ENCODE measurements around the gene BCAS1. TPM values are rescaled to one million over a fixed set of nuclear protein-coding genes. Genes with fewer than 3 reads are reported as not detected.
A peak's percentile ranks its signal among the peaks of the same experiment; 100 is the strongest.

BCAS1 gene
- total and polyA plus RNA-seq, 10 of the 15 experiments (the other 5 are each of a cell fraction or from before 2014, with no cell fraction given), result 0.21 to 1.4 (median 0.55) TPM

DNA sequence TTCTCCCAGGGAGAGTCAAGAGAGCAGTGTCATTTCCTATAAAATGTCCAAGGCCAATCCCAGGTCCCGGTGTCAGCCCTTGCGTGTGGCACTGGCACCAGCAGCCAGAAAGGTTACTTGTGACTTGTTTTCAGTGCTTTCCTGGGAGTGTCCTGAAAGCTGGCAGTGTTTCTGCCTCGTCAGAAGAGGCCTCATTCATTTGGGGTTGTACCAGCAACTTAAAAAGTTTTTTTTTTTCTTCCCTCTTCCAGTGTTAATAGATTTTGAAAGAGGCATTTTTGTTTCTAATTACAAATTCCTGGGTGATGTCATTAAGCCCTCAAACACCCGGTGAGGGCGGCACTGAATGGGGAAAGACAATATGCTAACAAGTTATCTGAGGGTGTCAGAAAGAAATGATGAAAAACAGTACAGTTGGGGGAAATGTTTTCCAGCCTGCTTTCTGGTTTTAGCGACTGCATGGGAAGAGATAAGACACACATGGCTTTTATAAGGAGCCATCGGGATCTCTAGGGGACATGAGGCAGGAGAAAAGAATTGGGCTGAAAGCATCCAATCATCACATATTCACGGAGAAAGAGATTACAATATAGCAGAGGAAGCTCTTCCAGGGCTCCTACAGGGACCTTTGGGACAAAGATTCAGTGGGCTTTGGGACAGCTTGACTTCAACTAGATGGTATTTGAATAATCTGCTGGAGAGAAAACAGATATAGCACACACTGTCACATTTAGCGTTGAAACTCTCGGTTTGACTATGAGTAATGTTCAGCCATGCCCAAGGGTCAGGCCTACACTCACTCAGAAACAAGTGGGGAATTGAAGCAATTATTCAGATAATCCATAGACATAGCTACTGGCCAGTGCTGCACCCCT lies 153.0 kb downstream of the BCAS1 start (continued):
- TF ChIP-seq, protein P1, sequence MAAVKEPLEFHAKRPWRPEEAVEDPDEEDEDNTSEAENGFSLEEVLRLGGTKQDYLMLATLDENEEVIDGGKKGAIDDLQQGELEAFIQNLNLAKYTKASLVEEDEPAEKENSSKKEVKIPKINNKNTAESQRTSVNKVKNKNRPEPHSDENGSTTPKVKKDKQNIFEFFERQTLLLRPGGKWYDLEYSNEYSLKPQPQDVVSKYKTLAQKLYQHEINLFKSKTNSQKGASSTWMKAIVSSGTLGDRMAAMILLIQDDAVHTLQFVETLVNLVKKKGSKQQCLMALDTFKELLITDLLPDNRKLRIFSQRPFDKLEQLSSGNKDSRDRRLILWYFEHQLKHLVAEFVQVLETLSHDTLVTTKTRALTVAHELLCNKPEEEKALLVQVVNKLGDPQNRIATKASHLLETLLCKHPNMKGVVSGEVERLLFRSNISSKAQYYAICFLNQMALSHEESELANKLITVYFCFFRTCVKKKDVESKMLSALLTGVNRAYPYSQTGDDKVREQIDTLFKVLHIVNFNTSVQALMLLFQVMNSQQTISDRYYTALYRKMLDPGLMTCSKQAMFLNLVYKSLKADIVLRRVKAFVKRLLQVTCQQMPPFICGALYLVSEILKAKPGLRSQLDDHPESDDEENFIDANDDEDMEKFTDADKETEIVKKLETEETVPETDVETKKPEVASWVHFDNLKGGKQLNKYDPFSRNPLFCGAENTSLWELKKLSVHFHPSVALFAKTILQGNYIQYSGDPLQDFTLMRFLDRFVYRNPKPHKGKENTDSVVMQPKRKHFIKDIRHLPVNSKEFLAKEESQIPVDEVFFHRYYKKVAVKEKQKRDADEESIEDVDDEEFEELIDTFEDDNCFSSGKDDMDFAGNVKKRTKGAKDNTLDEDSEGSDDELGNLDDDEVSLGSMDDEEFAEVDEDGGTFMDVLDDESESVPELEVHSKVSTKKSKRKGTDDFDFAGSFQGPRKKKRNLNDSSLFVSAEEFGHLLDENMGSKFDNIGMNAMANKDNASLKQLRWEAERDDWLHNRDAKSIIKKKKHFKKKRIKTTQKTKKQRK (IDR thresholded peaks at IDR 0.05; ENCODE audit: low read depth, low read length), result no peak
- TF ChIP-seq DPF2 (IDR thresholded peaks at IDR 0.05) (peak; percentile 91; the same call in 1 of the 2 replicates), SMAD5 (IDR thresholded peaks at IDR 0.05; ENCODE audit: low read depth) (no peak), KDM1A (IDR thresholded peaks at IDR 0.05; ENCODE audit: borderline replicate concordance) (no peak), KAT2A (conservative IDR thresholded peaks at IDR 0.05; ENCODE audit: control insufficient read depth, low read depth, low read length) (no peak), CBFB (IDR thresholded peaks at IDR 0.05; ENCODE audit: low read depth) (no peak), ZNF207 (IDR thresholded peaks at IDR 0.05; ENCODE audit: borderline replicate concordance) (no peak), NBN (IDR thresholded peaks at IDR 0.05) (0 out of 2 replicates have a peak, but pooled peaks have one; percentile 40), RAD51 (IDR thresholded peaks at IDR 0.05) (no peak), SMARCA5 (IDR thresholded peaks at IDR 0.05) (no peak; the same call in 1 of the 2 replicates), ZNF384 (IDR thresholded peaks at IDR 0.05; ENCODE audit: borderline replicate concordance, low read depth, low read length) (0 out of 2 replicates have a peak, but pooled peaks have one; percentile 19)
- TF ChIP-seq, protein P2, sequence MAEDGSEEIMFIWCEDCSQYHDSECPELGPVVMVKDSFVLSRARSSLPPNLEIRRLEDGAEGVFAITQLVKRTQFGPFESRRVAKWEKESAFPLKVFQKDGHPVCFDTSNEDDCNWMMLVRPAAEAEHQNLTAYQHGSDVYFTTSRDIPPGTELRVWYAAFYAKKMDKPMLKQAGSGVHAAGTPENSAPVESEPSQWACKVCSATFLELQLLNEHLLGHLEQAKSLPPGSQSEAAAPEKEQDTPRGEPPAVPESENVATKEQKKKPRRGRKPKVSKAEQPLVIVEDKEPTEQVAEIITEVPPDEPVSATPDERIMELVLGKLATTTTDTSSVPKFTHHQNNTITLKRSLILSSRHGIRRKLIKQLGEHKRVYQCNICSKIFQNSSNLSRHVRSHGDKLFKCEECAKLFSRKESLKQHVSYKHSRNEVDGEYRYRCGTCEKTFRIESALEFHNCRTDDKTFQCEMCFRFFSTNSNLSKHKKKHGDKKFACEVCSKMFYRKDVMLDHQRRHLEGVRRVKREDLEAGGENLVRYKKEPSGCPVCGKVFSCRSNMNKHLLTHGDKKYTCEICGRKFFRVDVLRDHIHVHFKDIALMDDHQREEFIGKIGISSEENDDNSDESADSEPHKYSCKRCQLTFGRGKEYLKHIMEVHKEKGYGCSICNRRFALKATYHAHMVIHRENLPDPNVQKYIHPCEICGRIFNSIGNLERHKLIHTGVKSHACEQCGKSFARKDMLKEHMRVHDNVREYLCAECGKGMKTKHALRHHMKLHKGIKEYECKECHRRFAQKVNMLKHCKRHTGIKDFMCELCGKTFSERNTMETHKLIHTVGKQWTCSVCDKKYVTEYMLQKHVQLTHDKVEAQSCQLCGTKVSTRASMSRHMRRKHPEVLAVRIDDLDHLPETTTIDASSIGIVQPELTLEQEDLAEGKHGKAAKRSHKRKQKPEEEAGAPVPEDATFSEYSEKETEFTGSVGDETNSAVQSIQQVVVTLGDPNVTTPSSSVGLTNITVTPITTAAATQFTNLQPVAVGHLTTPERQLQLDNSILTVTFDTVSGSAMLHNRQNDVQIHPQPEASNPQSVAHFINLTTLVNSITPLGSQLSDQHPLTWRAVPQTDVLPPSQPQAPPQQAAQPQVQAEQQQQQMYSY (CRISPR knock-in tag; IDR thresholded peaks at IDR 0.05), result no peak
- TF ChIP-seq, protein P3, sequence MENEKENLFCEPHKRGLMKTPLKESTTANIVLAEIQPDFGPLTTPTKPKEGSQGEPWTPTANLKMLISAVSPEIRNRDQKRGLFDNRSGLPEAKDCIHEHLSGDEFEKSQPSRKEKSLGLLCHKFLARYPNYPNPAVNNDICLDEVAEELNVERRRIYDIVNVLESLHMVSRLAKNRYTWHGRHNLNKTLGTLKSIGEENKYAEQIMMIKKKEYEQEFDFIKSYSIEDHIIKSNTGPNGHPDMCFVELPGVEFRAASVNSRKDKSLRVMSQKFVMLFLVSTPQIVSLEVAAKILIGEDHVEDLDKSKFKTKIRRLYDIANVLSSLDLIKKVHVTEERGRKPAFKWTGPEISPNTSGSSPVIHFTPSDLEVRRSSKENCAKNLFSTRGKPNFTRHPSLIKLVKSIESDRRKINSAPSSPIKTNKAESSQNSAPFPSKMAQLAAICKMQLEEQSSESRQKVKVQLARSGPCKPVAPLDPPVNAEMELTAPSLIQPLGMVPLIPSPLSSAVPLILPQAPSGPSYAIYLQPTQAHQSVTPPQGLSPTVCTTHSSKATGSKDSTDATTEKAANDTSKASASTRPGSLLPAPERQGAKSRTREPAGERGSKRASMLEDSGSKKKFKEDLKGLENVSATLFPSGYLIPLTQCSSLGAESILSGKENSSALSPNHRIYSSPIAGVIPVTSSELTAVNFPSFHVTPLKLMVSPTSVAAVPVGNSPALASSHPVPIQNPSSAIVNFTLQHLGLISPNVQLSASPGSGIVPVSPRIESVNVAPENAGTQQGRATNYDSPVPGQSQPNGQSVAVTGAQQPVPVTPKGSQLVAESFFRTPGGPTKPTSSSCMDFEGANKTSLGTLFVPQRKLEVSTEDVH (IDR thresholded peaks at IDR 0.05; ENCODE audit: low read depth, partially characterized antibody), result no peak
- TF ChIP-seq, protein P4, sequence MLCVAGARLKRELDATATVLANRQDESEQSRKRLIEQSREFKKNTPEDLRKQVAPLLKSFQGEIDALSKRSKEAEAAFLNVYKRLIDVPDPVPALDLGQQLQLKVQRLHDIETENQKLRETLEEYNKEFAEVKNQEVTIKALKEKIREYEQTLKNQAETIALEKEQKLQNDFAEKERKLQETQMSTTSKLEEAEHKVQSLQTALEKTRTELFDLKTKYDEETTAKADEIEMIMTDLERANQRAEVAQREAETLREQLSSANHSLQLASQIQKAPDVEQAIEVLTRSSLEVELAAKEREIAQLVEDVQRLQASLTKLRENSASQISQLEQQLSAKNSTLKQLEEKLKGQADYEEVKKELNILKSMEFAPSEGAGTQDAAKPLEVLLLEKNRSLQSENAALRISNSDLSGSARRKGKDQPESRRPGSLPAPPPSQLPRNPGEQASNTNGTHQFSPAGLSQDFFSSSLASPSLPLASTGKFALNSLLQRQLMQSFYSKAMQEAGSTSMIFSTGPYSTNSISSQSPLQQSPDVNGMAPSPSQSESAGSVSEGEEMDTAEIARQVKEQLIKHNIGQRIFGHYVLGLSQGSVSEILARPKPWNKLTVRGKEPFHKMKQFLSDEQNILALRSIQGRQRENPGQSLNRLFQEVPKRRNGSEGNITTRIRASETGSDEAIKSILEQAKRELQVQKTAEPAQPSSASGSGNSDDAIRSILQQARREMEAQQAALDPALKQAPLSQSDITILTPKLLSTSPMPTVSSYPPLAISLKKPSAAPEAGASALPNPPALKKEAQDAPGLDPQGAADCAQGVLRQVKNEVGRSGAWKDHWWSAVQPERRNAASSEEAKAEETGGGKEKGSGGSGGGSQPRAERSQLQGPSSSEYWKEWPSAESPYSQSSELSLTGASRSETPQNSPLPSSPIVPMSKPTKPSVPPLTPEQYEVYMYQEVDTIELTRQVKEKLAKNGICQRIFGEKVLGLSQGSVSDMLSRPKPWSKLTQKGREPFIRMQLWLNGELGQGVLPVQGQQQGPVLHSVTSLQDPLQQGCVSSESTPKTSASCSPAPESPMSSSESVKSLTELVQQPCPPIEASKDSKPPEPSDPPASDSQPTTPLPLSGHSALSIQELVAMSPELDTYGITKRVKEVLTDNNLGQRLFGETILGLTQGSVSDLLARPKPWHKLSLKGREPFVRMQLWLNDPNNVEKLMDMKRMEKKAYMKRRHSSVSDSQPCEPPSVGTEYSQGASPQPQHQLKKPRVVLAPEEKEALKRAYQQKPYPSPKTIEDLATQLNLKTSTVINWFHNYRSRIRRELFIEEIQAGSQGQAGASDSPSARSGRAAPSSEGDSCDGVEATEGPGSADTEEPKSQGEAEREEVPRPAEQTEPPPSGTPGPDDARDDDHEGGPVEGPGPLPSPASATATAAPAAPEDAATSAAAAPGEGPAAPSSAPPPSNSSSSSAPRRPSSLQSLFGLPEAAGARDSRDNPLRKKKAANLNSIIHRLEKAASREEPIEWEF (IDR thresholded peaks at IDR 0.05; ENCODE audit: insufficient replicate concordance, low read depth, low read length), result peak; percentile 72
